K562 (cell line): ENCODE data around the gene GIMAP8.

Experiments
- BRF2 ChIP-seq: IDR thresholded peaks from 3 replicates; pipeline ENCODE4 v1.6.1; 2011; ENCODE audit warnings: borderline replicate concordance, mild to moderate bottlenecking; ENCODE audit not compliant: insufficient read length, insufficient read depth
- EZH2 ChIP-seq: IDR thresholded peaks from 2 replicates; pipeline ENCODE4 v1.6.1; 2012; ENCODE audit warnings: low read depth, mild to moderate bottlenecking, inconsistent platforms, low read length, borderline replicate concordance
- FOXK2 ChIP-seq, 2 experiments: fragments of 450-650 bp; IDR thresholded peaks in 1 of 2; conservative IDR thresholded peaks in 1 of 2; 2 replicates each; pipeline ENCODE4 v1.6.1; 2016; ENCODE audit warnings: low read depth in 2 of 2, mild to moderate bottlenecking in 1 of 2
- GTF2B ChIP-seq: IDR thresholded peaks from 2 replicates; pipeline ENCODE4 v1.6.1; 2011; ENCODE audit not compliant: insufficient read length; ENCODE audit errors: extremely low read depth
- MXI1 ChIP-seq: IDR thresholded peaks from 2 replicates; pipeline ENCODE4 v1.6.1; 2011; ENCODE audit warnings: low read depth, mild to moderate bottlenecking, improper control_type of control experiment, low read length
- NFE2L1 ChIP-seq: fragments of 450-650 bp; IDR thresholded peaks from 2 replicates; pipeline ENCODE4 v1.6.1; 2016; ENCODE audit warnings: missing genetic modification characterization, low read depth, mild to moderate bottlenecking, missing compliant biosample characterization, moderate library complexity, borderline replicate concordance
- NFYB ChIP-seq: IDR thresholded peaks from 2 replicates; pipeline ENCODE4 v1.6.1; 2011; ENCODE audit warnings: mild to moderate bottlenecking, moderate library complexity; ENCODE audit not compliant: insufficient read length; ENCODE audit errors: extremely low read depth
- RAD21 ChIP-seq, 2 experiments: fragments of 250-450 bp in 1 of 2; fragments of 450-650 bp in 1 of 2; sonication (Bioruptor Pico) in 1 of 2; formaldehyde crosslinking in 1 of 2; IDR thresholded peaks in 1 of 2; conservative IDR thresholded peaks in 1 of 2; 2 replicates each; pipeline versions ENCODE4 v1.4.0 to v1.8.0; 2020 to 2022; ENCODE audit warnings: mild to moderate bottlenecking in 2 of 2, moderate library complexity in 1 of 2
- RBFOX2 ChIP-seq: fragments of 200-400 bp; formaldehyde crosslinking; IDR thresholded peaks from 2 replicates; pipeline ENCODE4 v1.6.1; 2017; ENCODE audit warnings: low read depth, mild to moderate bottlenecking, low read length, moderate library complexity
- RNF2 ChIP-seq: sonication (generic); IDR thresholded peaks from 2 replicates; pipeline ENCODE4 v1.6.1; 2016
- ZBTB17 ChIP-seq: fragments of 450-650 bp; formaldehyde crosslinking; IDR thresholded peaks from 2 replicates; pipeline ENCODE4 v1.4.0; 2020; ENCODE audit warnings: mild to moderate bottlenecking
- ZNF431 ChIP-seq: sonication (generic); formaldehyde crosslinking; IDR thresholded peaks from 2 replicates; pipeline ENCODE4 v1.8.0; 2022; ENCODE audit warnings: mild to moderate bottlenecking, missing genetic modification reagents
- ZNF561 ChIP-seq: fragments of 450-650 bp; formaldehyde crosslinking; conservative IDR thresholded peaks from 2 replicates; pipeline ENCODE4 v1.4.0; 2020; ENCODE audit warnings: mild to moderate bottlenecking, moderate library complexity
- TF ChIP-seq, protein P1 (sequence below): sonication (generic); formaldehyde crosslinking; IDR thresholded peaks from 2 replicates; pipeline ENCODE4 v1.8.1; 2022; ENCODE audit warnings: missing genetic modification reagents

- TF ChIP-seq GTF2B, result no peak
- no peak for TF ChIP-seq NFE2L1
- TF ChIP-seq FOXK2 (conservative IDR thresholded peaks at IDR 0.05 in 1 of 2, IDR thresholded peaks at IDR 0.05 in 1 of 2; ENCODE audit: low read depth in 2 of 2), result no peak
- TF ChIP-seq RAD21 (CRISPR knock-in tag; conservative IDR thresholded peaks at IDR 0.05 in 1 of 2, IDR thresholded peaks at IDR 0.05 in 1 of 2), result no peak
- TF ChIP-seq ZNF431 (CRISPR knock-in tag), result no peak
- TF ChIP-seq, protein P1, sequence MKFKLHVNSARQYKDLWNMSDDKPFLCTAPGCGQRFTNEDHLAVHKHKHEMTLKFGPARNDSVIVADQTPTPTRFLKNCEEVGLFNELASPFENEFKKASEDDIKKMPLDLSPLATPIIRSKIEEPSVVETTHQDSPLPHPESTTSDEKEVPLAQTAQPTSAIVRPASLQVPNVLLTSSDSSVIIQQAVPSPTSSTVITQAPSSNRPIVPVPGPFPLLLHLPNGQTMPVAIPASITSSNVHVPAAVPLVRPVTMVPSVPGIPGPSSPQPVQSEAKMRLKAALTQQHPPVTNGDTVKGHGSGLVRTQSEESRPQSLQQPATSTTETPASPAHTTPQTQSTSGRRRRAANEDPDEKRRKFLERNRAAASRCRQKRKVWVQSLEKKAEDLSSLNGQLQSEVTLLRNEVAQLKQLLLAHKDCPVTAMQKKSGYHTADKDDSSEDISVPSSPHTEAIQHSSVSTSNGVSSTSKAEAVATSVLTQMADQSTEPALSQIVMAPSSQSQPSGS, result no peak
- TF ChIP-seq NFYB, result no peak
- no peak for TF ChIP-seq ZNF561 (CRISPR knock-in tag)
- TF ChIP-seq RNF2, result no peak
- no peak for TF ChIP-seq ZBTB17 (CRISPR knock-in tag)
- TF ChIP-seq EZH2, result no peak
- no peak for TF ChIP-seq RBFOX2
- TF ChIP-seq BRF2, result no peak
- TF ChIP-seq MXI1, result no peak
Observed at GRCh38 chr7:150415161-150416153, 35.0 kb upstream of the GIMAP8 start.
